HG03520 (cell line): ENCODE measurements around the gene IP6K2.
"Not testable (repeated sequence)": the region's sequence is repeated elsewhere in the genome, so short reads cannot be mapped to it uniquely, and the experiment has no call there.

ENCODE experiments used
- ATAC-seq: cut with Tn5 transposase; IDR thresholded peaks from one replicate; pipeline ENCODE4 v1.9.1; 2021; ENCODE audit warnings: mild to moderate bottlenecking, moderate library complexity; ENCODE audit not compliant: unreplicated experiment

Gene IP6K2

GRCh38 chr3:48716982-48717746 lies at the start of gene IP6K2:
Gene IP6K2 (minus strand): TSS chr3:48717221. CDS start chr3:48695291, 21,930 bp downstream.
- peak; percentile 97 for ATAC-seq

- ATAC-seq = no peak
Measured at GRCh38 chr3:48765376-48765775, 48.4 kb upstream of the IP6K2 start.

GRCh38 chr3:48762816-48763215 lies 45.8 kb upstream of the IP6K2 start:
- ATAC-seq = no peak

- not testable (repeated sequence) for ATAC-seq
Measured at GRCh38 chr3:48759991-48760540, 43.0 kb upstream of the IP6K2 start.

GRCh38 chr3:48759531-48759930 lies 42.5 kb upstream of the IP6K2 start:
- not testable (repeated sequence) for ATAC-seq

GRCh38 chr3:48759071-48759470 lies 42.0 kb upstream of the IP6K2 start:
- no peak for ATAC-seq

- ATAC-seq = no peak
Measured at GRCh38 chr3:48756640-48757039, 39.6 kb upstream of the IP6K2 start.

GRCh38 chr3:48750856-48751255 lies 33.8 kb upstream of the IP6K2 start:
- no peak for ATAC-seq

- ATAC-seq = no peak
Measured at GRCh38 chr3:48748754-48749153, 31.7 kb upstream of the IP6K2 start.

- ATAC-seq = no peak
Measured at GRCh38 chr3:48747706-48748105, 30.7 kb upstream of the IP6K2 start.

GRCh38 chr3:48747015-48747615 lies 30.1 kb upstream of the IP6K2 start:
- ATAC-seq = no peak

- no peak for ATAC-seq
Measured at GRCh38 chr3:48743773-48744172, 26.8 kb upstream of the IP6K2 start.

- ATAC-seq = not testable (repeated sequence)
Measured at GRCh38 chr3:48741226-48741625, 24.2 kb upstream of the IP6K2 start.

- peak; percentile 58 for ATAC-seq
Measured at GRCh38 chr3:48739955-48740823, 23.2 kb upstream of the IP6K2 start.

- no peak for ATAC-seq
Measured at GRCh38 chr3:48739617-48739954, 22.6 kb upstream of the IP6K2 start.

- no peak for ATAC-seq
Measured at GRCh38 chr3:48738926-48739616, 22.1 kb upstream of the IP6K2 start.

- no peak for ATAC-seq
Measured at GRCh38 chr3:48738144-48738536, 21.1 kb upstream of the IP6K2 start.

GRCh38 chr3:48735075-48735767 lies 18.2 kb upstream of the IP6K2 start:
- ATAC-seq = not testable (repeated sequence)

GRCh38 chr3:48734541-48734940 lies 17.5 kb upstream of the IP6K2 start:
- not testable (repeated sequence) for ATAC-seq
